Kidney (tissue), 14 donors: Measurements from ENCODE around the gene CST6. TPM values are rescaled to one million over a fixed set of nuclear protein-coding genes. Genes with fewer than 3 reads are reported as not detected.

Experiments used
- DNase-seq, 5 donors: peaks; one replicate each; pipeline ENCODE4 v3.0.0-alpha.2; 2013 to 2020
- FAIRE-seq: peaks from 2 replicates; lab custom pipeline; 2012; peaks lifted over from hg19 to GRCh38; lab: Jason Lieb, UNC
- H3K27ac ChIP-seq, 2 donors: one replicate each; pipeline ENCODE4 v1.7.0; 2013; ENCODE audit warnings: low read depth in 2 of 2, low read length in 2 of 2, inconsistent platforms in 1 of 2
- H3K27me3 ChIP-seq: one replicate; pipeline ENCODE4 v1.7.1; 2013; ENCODE audit warnings: low read length, inconsistent platforms; ENCODE audit not compliant: control insufficient read depth, insufficient read depth
- H3K36me3 ChIP-seq, 3 donors: one replicate each; pipeline versions ENCODE4 v1.7.0 to v1.7.1; 2013; ENCODE audit warnings: low read length in 3 of 3, control low read depth in 1 of 3, inconsistent platforms in 1 of 3; ENCODE audit not compliant: insufficient read depth in 3 of 3, control insufficient read depth in 2 of 3
- H3K4me1 ChIP-seq, 3 donors: one replicate each; pipeline versions ENCODE4 v1.7.0 to v1.7.1; 2013; ENCODE audit warnings: low read length in 3 of 3, inconsistent platforms in 1 of 3, low read depth in 1 of 3; ENCODE audit not compliant: control insufficient read depth in 2 of 3, insufficient read depth in 2 of 3
- H3K4me3 ChIP-seq, 3 donors: one replicate each; pipeline versions ENCODE4 v1.7.0 to v1.8.1; 2013; ENCODE audit warnings: low read length in 3 of 3, control low read depth in 1 of 3, inconsistent platforms in 1 of 3
- H3K9ac ChIP-seq, 3 donors: one replicate each; pipeline versions ENCODE4 v1.7.0 to v1.7.1; 2013; ENCODE audit warnings: low read length in 3 of 3, control low read depth in 1 of 3, inconsistent platforms in 1 of 3
- H3K9me3 ChIP-seq, 3 donors: one replicate each; pipeline versions ENCODE4 v1.7.0 to v1.7.1; 2013; ENCODE audit warnings: low read length in 3 of 3, control low read depth in 1 of 3, inconsistent platforms in 1 of 3; ENCODE audit not compliant: control insufficient read depth in 2 of 3, insufficient read depth in 1 of 3
- intact Hi-C: fragments of 100-400 bp; cut with DNase I; formaldehyde crosslinking; loops from one replicate; pipeline ENCODE4 v1.11.1; 2022
- polyA plus RNA-seq: library from polyadenylated mRNA; stranded (reverse); fragments of 350-450 nt; fragmentation: Illumina TruSeq; extraction: RNeasy Lipid Tissue Mini Kit (QIAGEN cat#74804); gene quantifications from one replicate; pipeline ENCODE4 v1.2.3, GENCODE V29; 2014; ENCODE audit warnings: low read depth, low replicate concordance; ENCODE audit not compliant: insufficient read depth
- total RNA-seq: library from RNA; stranded (reverse); fragmentation: NEBNext Ultra II Directional; extraction: Animal tissue kit (Norgen Biotek cat#: 25700); gene quantifications from one replicate; pipeline ENCODE4 v1.2.1, GENCODE V29; 2021
- TF ChIP-seq, protein P1 (sequence below): IDR thresholded peaks from 3 replicates; pipeline ENCODE4 v1.5.1; 2012; ENCODE audit warnings: mild to moderate bottlenecking, moderate library complexity, borderline replicate concordance; ENCODE audit not compliant: insufficient read depth; ENCODE audit errors: extremely low read depth
- donor health status: control.
- donor health status: control.
- donor health status: control.
- donor health status: control.
- donor health status: control.
- donor health status: DM: yes; HTN: yes; CAD: no.
- donor health status: Normal renal cell carcinoma (clear cell type).

The CST6 gene
- total and polyA plus RNA-seq, 2 donors from 2014 or later = 1.2 to 5.9 TPM

DNA sequence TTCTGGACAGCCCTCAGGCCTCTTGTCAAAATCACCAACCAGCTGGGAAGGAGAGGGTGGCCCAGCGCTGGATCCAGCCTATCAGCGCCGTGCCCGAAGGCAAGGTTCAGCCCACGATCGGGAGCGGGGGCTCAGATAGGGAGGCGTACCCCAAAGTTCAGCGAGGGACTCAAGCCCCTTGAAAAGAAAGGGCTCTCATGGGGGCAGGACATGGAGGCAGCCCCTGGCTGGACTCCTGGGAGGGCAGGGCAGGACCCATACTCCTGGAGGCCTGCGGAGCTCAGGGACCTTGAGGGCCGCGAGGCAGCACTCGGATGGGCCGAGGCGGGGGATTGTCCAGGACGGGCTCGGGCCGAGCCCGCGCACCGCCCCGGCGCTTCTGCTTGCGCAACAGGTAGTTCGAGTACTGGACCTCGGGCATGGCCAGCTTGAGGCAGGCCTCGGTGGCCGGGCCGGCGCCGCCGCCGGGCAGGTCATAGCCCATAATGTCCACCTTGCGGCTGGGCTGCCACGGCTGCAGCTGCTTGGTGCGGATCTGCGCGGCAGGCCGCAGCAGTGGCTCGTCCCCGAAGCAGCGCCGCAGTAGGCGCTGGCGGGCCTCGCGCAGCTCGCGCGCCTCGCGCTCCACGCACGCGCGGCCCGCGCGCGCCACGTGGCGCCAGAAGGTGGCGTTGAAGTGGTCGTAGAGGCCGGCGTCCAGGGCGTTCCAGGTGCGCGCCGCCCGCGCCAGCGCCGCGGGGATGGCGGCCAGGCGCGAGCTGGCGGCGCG lies 30.6 kb downstream of the CST6 start:
- H3K9me3 ChIP-seq = no peaks in the 10 kb centered on the region
- H3K27me3 ChIP-seq = no peaks in the 10 kb centered on the region
- H3K36me3 ChIP-seq = no peaks in the 10 kb centered on the region
- H3K4me1 ChIP-seq = peaks cover 0 to 10% (median 6%) of the 10 kb centered on the region in 3 donors
- TF ChIP-seq, protein P1, sequence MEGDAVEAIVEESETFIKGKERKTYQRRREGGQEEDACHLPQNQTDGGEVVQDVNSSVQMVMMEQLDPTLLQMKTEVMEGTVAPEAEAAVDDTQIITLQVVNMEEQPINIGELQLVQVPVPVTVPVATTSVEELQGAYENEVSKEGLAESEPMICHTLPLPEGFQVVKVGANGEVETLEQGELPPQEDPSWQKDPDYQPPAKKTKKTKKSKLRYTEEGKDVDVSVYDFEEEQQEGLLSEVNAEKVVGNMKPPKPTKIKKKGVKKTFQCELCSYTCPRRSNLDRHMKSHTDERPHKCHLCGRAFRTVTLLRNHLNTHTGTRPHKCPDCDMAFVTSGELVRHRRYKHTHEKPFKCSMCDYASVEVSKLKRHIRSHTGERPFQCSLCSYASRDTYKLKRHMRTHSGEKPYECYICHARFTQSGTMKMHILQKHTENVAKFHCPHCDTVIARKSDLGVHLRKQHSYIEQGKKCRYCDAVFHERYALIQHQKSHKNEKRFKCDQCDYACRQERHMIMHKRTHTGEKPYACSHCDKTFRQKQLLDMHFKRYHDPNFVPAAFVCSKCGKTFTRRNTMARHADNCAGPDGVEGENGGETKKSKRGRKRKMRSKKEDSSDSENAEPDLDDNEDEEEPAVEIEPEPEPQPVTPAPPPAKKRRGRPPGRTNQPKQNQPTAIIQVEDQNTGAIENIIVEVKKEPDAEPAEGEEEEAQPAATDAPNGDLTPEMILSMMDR = no peak
- no peak overlapping the region for H3K4me3 ChIP-seq
- H3K27ac ChIP-seq = no peak overlapping the region
- intact Hi-C loops = no loop called here
- peak in 1 of 5 donors; percentile 73 for DNase-seq
- no peak for FAIRE-seq
- H3K9ac ChIP-seq = no peak overlapping the region

DNA sequence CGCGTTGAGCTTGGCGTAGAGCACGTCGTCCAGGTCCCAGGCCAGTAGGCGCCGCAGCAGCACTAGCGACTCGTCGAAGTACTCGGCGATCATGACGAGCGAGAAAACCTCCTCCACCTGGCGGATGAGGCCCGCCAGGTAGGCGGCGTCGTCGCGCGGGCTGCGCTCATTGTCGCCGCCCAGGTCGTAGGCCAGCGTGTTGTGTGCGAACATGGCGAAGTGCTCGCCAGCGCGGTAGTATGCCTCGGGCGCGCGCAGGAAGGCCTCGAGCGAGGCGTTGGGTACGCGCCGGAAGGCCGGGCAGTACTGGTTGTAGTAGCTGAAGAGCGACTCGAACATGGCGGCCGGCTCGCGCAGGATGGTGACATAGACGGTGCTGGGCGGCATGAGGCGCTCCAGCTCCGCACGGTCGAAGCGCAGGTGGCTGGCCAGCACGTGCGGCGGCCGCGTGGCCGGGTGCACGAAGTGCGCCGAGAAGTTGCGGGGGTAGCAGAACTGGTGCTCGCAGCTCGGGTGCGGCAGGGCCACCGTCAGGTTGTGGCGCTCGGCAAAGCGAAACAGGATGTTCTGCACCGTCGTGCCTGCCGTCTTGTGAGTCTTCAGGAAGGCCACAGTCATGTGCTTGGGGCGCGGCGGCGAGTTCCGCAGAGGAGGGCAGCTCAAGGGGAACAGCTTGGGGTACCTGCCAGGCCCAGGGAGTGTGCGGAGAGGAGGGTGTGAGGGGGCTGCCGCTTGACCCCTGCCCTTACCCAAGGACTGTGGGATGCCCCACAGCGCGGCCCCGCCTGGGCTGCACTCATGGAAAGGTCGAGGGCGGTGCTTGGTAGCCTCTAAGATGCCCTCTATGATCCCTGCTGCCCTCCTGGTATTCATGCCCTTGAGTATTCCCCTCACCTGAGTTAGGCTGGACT lies 31.4 kb downstream of the CST6 start:
- FAIRE-seq (no peak), DNase-seq (peak in 1 of 5 donors; percentile 74)
- Histone ChIP-seq H3K4me1 (peaks cover 0 to 14% (median 7%) of the 10 kb centered on the region in 3 donors), H3K9me3 (no peaks in the 10 kb centered on the region), H3K36me3 (no peaks in the 10 kb centered on the region), H3K9ac (no peak overlapping the region), H3K27ac (no peak overlapping the region), H3K4me3 (no peak overlapping the region), H3K27me3 (no peaks in the 10 kb centered on the region)
- intact Hi-C loops = no loop called here
- TF ChIP-seq, protein P1 = no peak

DNA sequence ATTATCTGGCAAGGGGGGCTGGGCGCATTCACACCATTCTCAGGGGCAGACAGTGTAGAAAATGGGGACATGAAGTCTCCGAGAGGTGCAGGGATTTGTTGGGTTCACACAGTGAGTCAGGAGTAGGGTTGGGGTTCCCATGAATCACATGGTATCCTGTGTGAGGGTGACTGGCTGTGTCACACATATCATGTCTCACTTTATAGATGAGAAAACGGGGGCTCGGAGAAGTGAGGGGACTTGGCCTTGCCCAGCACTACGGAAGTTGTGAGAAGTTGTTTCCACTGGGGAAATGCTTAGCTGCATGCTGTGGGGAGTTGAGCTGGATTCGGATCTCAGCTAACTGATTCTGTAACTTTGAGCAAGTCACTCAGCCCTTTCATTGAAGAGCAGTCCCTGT lies 32.9 kb downstream of the CST6 start:
- no peak for FAIRE-seq
- no peaks in the 10 kb centered on the region for H3K9me3 ChIP-seq
- no peak overlapping the region for H3K27ac ChIP-seq
- no peaks in the 10 kb centered on the region for H3K36me3 ChIP-seq
- no peak for DNase-seq
- peaks cover 0 to 14% (median 7%) of the 10 kb centered on the region in 3 donors for H3K4me1 ChIP-seq
- TF ChIP-seq, protein P1 = no peak
- intact Hi-C loops = no loop called here
- H3K9ac ChIP-seq = no peak overlapping the region
- no peaks in the 10 kb centered on the region for H3K27me3 ChIP-seq
- no peak overlapping the region for H3K4me3 ChIP-seq
